Cardiac muscle cell (in vitro differentiated cells and primary cell): Measurements from ENCODE around the gene POM121L2. TPM values are rescaled to one million over a fixed set of nuclear protein-coding genes. Genes with fewer than 3 reads are reported as not detected.

Experiments used
- DNase-seq, 2 donors: peaks; one replicate each; pipeline versions ENCODE4 v3.0.0 to v3.0.0-alpha.2; 2010 to 2017; ENCODE audit warnings: low read depth in 1 of 2, low spot score in 1 of 2
- H3K27ac ChIP-seq: fragments of 200-600 bp; sonication (generic); 2 replicates; pipeline ENCODE4 v1.5.1; 2016
- H3K27me3 ChIP-seq: fragments of 200-600 bp; sonication (generic); 2 replicates; pipeline ENCODE4 v1.6.0; 2016; ENCODE audit warnings: control low read depth
- H3K36me3 ChIP-seq: fragments of 200-600 bp; sonication (generic); 2 replicates; pipeline ENCODE4 v1.5.1; 2016; ENCODE audit warnings: control low read depth
- H3K4me1 ChIP-seq: fragments of 200-600 bp; sonication (generic); 2 replicates; pipeline ENCODE4 v1.8.1; 2017; ENCODE audit warnings: low read depth, mild to moderate bottlenecking, mixed run types
- H3K4me3 ChIP-seq: fragments of 200-600 bp; sonication (generic); 2 replicates; pipeline ENCODE4 v1.5.1; 2016; ENCODE audit warnings: mild to moderate bottlenecking
- H3K9me3 ChIP-seq: fragments of 200-600 bp; sonication (generic); 2 replicates; pipeline ENCODE4 v1.5.1; 2017; ENCODE audit warnings: low read depth, mild to moderate bottlenecking, control low read depth
- polyA plus RNA-seq: library from polyadenylated mRNA; unstranded; fragments of >200 nt; fragmentation: Nextera tagmentation; extraction: Ambion mirVana; gene quantifications from 2 replicates; pipeline ENCODE4 v1.2.1, GENCODE V29; 2016
- total RNA-seq: library from RNA; depleted of rRNA; stranded (reverse); fragments of >200 nt; gene quantifications from 2 replicates; pipeline ENCODE4 v1.2.3, GENCODE V29; 2016
- TF ChIP-seq, protein P1 (sequence below): IDR thresholded peaks from 2 replicates; pipeline ENCODE4 v1.5.1; 2012; ENCODE audit warnings: low read depth, mild to moderate bottlenecking, low read length

The POM121L2 gene
- total and polyA plus RNA-seq, 2 experiments from 2014 or later: 0.18 TPM; not detected in 1

DNA sequence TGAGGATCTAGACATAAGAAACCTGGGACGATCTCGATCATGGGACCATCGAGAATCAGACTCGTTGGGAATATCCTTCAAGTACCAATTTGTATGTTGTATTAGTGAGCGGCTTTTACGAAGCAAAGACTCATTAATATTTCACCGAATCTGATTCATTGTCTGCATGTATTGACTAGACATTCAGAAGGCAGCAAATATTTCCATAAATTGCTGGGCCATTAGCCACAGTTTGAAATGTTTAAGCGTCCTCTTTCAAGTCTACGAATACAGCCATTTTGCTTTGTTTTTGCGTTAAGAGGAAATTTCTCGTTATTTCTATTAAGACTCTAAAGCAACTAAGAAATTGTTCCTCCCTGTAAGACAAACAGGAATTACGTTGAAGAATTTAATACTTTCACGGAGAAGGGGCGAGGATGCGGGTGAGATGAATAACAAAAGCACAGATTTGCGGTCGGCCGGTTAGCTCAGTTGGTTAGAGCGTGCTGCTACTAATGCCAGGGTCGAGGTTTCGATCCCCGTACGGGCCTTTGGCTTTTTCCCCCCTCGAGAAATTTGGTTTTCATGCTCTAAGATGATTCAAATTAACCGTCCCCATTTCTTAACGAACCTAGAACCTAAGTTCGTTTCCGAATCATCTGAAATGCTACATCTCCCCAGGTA is 18.5 kb downstream of the POM121L2 start:
- TF ChIP-seq, protein P1, sequence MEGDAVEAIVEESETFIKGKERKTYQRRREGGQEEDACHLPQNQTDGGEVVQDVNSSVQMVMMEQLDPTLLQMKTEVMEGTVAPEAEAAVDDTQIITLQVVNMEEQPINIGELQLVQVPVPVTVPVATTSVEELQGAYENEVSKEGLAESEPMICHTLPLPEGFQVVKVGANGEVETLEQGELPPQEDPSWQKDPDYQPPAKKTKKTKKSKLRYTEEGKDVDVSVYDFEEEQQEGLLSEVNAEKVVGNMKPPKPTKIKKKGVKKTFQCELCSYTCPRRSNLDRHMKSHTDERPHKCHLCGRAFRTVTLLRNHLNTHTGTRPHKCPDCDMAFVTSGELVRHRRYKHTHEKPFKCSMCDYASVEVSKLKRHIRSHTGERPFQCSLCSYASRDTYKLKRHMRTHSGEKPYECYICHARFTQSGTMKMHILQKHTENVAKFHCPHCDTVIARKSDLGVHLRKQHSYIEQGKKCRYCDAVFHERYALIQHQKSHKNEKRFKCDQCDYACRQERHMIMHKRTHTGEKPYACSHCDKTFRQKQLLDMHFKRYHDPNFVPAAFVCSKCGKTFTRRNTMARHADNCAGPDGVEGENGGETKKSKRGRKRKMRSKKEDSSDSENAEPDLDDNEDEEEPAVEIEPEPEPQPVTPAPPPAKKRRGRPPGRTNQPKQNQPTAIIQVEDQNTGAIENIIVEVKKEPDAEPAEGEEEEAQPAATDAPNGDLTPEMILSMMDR: no peak

DNA sequence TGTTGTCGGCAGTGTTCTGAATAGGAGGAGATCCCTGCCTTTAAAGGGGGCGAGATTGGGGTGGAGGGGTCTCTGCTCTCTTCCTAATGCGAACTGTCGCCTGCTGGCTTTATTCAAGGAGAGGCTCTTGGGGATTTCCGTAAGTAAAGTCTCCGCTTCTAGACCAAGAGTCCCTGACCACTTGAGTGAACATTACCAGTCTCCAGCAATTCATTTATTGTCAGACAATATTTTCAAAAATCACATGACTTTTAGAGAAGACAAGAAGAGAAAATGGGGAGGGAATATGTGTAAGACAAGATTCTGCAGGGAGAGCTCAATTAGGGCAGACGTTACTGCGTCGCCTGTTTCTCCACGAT is 21.2 kb downstream of the POM121L2 start:
- H3K36me3 ChIP-seq: no peaks in the 10 kb centered on the region
- H3K4me3 ChIP-seq: peak overlapping the region; percentile 14
- peaks cover 3% of the 10 kb centered on the region for H3K4me1 ChIP-seq
- peaks cover 100% of the 10 kb centered on the region for H3K27me3 ChIP-seq
- H3K27ac ChIP-seq: no peak overlapping the region
- no peak for DNase-seq
- H3K9me3 ChIP-seq: no peaks in the 10 kb centered on the region
- TF ChIP-seq, protein P1: no peak

More for the DNA sequence above, 18.5 kb downstream of the POM121L2 start:
- peak; percentile 25 to 55 for DNase-seq
- no peaks in the 10 kb centered on the region for H3K9me3 ChIP-seq
- H3K27ac ChIP-seq: no peak overlapping the region
- no peak overlapping the region for H3K4me3 ChIP-seq
- no peaks in the 10 kb centered on the region for H3K36me3 ChIP-seq
- H3K4me1 ChIP-seq: peaks cover 3% of the 10 kb centered on the region
- peaks cover 97% of the 10 kb centered on the region for H3K27me3 ChIP-seq

DNA sequence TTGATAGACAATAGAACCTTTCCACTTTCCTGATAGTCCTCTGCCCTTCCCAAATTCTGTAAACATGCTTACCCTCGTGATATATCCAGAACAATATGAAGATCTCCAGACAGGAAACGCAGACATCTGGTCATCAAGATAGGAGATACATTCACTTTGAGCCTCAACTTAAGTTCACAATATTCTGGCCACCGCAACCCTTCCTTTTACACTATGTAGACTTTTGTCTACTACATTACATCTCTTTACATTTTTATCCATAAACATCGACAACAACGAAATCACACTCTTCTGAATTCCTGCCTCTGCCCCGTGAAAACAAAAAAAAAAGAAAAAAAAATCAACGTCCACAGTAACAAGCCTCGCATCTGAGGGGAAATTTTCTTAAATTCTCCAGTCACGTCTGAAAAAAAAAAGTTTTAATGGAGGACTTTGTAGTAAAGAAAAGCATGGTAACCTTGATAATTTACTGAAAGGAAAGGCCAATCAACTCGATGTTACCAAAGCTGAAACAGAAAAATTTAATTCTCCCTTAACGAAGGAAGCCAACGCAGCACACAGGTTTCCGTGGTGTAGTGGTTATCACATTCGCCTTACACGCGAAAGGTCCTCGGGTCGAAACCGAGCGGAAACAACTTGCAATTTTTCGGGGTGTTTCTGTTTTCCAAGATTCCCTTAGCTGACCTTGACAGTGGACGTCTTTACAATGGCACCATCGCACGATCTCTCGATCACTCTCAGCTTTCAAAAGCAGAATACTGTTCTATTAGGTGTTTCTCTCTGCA is 21.8 kb downstream of the POM121L2 start:
- peak overlapping the region; percentile 14 for H3K4me3 ChIP-seq
- no peaks in the 10 kb centered on the region for H3K36me3 ChIP-seq
- TF ChIP-seq, protein P1: no peak
- no peak overlapping the region for H3K27ac ChIP-seq
- no peaks in the 10 kb centered on the region for H3K4me1 ChIP-seq
- peak in 1 of 2 donors; percentile 19 for DNase-seq
- H3K27me3 ChIP-seq: peaks cover 94% of the 10 kb centered on the region
- H3K9me3 ChIP-seq: no peaks in the 10 kb centered on the region

DNA sequence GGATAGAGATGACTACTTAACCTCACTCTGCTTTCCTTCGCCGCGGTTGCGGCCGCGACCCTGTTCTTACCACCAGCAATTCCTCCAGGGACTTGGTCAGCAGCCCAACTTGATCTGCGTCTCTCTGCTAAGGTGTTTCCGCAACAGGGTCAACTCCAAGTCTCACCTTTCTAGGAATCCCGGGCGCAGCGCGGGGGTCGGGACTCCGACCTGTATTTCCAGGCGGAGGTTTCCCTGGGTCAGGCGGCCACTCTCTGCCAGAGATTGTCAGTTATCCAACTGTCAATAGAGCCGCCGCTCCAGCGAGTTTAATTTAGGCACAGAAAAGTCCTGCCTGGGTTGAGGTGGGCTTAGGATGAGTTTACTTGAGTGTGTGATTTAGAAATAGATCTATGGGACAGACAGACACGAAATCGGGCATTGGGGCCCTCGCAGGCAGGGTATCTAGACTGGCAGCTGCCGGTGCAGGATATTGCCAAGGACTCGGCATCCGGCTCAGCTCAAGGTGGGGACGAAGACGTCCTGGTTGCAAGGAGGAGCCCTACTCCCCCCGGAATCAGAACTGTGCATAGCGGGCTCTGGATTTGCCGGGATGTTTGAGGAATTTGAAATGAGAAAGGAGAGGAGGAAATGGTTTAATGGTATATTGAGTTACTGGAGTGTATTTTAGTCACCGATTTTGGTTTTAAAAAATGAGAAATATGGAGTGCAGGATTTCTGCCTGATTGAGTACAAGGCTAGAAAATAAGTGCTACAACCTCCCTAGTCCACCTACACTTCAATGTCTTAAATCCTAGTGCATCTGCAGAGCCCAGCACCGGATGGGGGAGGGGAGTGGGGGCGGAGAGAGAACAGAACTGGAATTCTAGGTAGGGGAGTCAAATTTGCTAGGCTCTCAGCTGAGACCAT is 23.7 kb downstream of the POM121L2 start:
- no peaks in the 10 kb centered on the region for H3K9me3 ChIP-seq
- DNase-seq: peak in 1 of 2 donors; percentile 27
- H3K4me3 ChIP-seq: peak overlapping the region; percentile 31
- H3K27ac ChIP-seq: no peak overlapping the region
- no peaks in the 10 kb centered on the region for H3K4me1 ChIP-seq
- TF ChIP-seq, protein P1: no peak
- no peaks in the 10 kb centered on the region for H3K36me3 ChIP-seq
- H3K27me3 ChIP-seq: peaks cover 76% of the 10 kb centered on the region

DNA sequence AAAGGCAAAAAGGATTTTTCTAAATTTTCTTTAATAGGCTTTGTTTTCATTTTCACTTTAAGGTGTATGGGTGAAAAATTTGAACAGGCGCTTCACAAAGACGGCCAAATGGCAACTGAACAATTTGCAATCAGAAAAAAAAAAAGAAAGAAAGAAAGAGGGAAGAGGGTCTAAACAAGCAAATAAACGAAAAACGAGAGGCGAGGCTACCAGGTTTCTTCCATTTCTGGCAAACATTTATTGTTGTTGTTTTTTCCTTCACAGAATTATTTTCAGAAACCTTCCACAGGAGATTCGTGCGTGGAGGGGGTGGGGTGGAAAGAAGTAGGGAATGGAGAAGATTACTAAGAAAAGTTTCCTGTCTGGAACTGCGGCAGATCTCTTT is 24.3 kb downstream of the POM121L2 start:
- H3K9me3 ChIP-seq: no peaks in the 10 kb centered on the region
- H3K4me1 ChIP-seq: no peaks in the 10 kb centered on the region
- no peak overlapping the region for H3K27ac ChIP-seq
- H3K4me3 ChIP-seq: peak overlapping the region; percentile 31
- TF ChIP-seq, protein P1: no peak
- H3K27me3 ChIP-seq: peaks cover 69% of the 10 kb centered on the region
- DNase-seq: no peak
- H3K36me3 ChIP-seq: no peaks in the 10 kb centered on the region
